ENCODE measurements around the gene PPARA.

The PPARA gene

GRCh38 chr22:46114518-46115387 lies 35.6 kb upstream of the PPARA start:
- DNase-seq: no peak

DNA sequence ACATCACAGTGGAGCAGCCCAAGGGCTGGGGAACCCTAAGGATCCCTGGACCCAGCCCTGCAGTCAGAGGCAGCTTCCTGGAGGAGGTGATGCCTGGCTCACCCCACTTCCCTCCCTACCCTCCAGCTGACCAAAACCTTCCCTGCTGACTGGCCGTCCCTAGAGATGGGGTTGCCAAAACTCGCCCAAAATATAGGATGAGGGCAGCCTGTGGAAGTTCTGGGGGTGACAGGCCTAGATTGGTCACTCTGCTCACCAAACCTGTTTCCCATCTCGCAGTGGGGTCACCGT lies 35.0 kb upstream of the PPARA start:
- DNase-seq: no peak

GRCh38 chr22:46115755-46116490 lies 34.4 kb upstream of the PPARA start:
- DNase-seq: no peak

- no peak for DNase-seq
Measured at GRCh38 chr22:46116491-46116958, 33.8 kb upstream of the PPARA start.

- DNase-seq: no peak
Measured at GRCh38 chr22:46117206-46118199, 32.8 kb upstream of the PPARA start.

- DNase-seq: no peak
Measured at GRCh38 chr22:46119093-46119728, 31.1 kb upstream of the PPARA start.

DNA sequence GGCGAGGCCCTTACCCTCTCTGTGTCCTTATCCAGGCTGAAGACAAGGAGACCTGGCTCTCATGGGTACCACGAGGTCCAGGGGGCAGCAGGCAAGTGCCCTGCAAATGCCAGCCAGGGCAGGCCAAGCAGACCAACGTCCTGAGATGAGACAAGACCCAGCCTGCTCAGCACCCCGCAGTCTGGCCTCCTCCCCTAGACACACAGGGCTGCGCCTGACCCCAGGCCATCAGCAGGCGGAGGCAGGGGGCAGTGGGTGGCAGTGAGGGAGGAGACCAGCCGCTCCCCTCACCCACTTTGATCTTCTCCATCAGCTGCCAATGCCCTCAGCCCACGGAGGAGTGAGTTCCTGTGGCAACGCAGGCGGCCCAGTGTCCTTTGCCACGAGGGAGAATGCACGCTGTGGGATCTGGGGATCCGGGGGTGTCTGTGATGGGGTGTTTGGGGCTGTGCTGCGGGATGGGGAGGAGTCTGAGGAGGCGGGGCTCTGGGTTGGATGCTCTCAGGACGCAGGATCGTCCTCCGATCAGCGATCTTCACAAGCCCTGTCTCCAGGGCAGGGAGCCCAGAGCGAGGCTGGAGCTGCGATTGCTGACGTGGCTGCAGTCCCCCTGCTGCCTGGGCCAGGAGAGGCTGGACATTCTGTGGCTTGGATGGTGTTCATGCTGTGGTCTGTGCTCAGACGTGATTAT lies 30.5 kb upstream of the PPARA start:
- no peak for DNase-seq

DNA sequence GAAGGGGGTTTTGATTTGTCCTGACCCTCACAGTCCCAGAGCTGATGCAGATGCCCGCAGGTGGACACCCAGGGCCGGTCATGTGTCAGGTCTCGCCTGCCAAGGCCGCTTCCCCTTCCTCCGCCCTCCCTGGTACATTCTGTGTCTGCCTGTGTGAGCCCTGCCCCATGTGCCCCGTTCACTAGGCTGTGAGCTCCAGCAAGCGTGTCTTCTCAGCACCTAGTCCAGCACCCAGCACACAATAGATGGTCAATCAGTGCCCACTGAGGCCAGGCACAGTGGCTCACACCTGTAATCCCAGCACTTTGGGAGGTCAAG lies 29.9 kb upstream of the PPARA start:
- no peak for DNase-seq

DNA sequence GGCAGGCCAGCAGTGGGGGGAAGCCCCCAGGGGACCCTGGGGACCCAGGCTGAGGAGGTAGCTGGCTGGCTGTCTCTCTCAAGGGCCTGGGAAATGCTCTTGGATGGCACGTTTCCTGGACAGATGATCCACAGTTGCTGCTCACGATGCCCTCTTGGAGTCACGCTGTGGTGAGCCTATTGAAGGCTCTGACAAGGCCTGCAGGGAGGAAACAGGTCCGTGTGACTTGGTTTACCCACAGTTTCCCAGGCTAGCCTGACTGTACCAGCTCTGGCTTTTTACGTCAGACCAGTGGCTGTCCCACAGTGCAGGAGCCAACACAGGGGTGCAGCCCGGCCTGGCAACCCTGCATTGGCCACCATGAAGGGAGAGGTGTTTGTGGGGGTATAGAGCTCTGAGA lies 29.2 kb upstream of the PPARA start:
- no peak for DNase-seq

DNA sequence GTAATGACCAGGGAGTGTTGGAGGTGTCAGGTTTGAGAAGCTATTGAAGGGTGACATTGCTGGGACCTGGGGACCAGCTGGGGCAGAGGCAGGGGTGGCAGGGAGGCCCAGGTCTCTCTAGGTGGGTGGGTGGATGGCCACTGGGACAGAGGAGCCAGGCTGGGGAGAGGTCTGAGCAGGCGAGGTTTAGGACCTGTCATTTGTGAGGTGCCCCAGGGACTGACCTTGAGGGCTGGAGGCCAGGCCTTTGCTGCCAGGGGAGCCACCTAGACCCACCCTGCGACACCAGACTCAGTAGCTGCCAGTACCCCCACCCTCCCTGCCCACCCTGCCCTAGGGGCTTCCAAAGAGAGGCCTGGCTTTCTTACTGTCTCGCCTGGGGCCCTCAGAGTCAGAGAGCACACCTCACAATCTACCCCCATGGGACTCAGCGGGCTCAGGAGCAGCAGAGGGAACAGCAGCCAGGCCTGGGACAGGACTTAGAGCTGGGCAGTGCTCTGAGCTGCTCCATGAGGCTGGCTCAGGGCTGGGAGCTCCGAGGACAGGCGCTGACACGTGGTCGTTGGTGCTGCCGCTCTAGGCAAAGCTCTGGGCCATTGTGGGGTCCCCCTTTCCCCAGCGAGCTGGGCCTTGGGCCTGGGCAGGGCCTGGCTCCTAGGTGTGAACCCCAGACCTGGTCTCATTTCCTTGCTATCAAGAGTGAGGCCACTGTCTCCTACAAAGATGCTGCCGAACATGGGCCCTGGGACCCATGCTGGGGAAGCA lies 28.6 kb upstream of the PPARA start:
- DNase-seq: no peak

- no peak for DNase-seq
Measured at GRCh38 chr22:46122511-46122971, 27.8 kb upstream of the PPARA start.

- no peak for DNase-seq
Measured at GRCh38 chr22:46122980-46123693, 27.2 kb upstream of the PPARA start.

GRCh38 chr22:46123694-46124382 lies 26.5 kb upstream of the PPARA start:
- DNase-seq: no peak

DNA sequence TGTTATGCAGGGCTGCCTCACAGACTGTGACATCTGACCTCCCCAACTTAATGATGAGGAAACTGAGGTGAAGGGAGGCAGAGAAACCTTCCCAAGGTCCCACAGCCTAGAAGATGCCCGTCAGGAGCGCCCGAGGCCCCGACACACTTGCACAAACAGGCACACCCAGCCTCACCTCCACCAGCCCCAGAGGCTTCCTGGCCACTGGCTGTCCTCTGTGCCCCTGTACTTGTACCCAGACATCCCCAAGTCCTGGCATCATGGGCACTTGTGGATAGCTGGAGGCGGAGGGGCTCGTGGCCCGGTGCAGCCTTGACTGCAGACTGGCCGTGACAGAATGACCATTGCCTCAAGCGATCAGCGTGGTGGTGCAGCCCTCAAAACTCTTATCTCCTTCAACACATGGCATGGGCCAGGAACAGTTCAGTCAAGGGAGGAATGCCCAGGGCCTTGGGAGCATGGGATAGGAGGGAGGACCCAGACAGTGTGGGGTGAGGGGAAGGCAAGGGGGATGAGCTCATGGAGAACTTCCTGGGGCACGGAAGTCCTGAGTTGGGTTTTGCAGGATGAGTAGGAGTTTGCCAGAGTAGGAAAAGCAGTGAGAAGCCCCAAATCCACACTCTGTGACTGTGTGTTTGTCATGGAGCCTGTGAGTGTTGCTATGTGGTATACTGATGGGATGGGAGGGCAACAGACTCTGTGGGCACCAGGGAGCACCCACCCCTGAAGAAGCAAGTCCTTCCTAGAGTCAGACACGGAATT lies 25.8 kb upstream of the PPARA start:
- no peak for DNase-seq

DNA sequence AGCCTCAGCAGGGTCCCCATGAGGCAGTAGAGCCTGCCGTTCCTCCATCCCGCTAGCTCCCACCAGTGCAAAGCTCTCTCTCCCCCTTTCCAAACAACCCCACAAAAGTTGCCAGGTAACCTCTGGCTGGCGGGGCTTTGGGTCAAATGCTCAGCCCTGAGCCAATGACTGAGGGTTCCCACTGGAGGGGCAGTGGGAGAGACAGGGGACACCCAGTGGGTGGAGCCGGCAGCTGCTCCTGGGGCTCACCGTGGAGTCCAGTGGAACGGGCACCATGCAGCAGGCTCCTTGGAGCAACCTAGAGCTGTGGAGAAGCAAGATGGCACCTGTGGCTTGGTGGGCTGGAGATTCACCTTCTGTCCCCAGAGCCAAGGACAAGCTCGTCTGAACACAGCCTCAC lies 25.0 kb upstream of the PPARA start:
- DNase-seq: no peak

- no peak for DNase-seq
Measured at GRCh38 chr22:46125816-46126765, 24.2 kb upstream of the PPARA start.

- DNase-seq: no peak
Measured at GRCh38 chr22:46126853-46127385, 23.4 kb upstream of the PPARA start.

DNA sequence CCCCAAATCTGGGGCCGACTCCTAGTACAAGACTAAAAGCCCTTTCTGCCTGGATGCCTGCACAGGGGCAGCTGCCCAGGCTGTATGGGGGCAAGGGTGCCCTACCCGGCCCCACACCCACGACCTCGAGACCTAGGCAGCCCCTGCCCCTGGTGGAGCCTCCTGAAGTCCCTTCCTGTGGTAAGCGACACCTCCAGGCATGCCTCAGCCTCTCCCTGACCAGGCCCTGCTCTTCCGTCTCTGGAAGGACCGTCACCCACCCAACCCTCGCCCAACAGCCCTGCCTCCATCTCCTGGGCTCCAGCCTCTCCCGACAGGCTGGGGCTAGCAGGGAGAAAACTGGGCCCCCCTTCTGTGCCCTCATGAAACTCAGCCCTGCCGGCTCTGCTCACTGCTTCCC lies 22.8 kb upstream of the PPARA start:
- DNase-seq: no peak
